ENCODE measurements around the gene SLC4A5. TPM values are rescaled to one million over a fixed set of nuclear protein-coding genes. Genes with fewer than 3 reads are reported as not detected.

The SLC4A5 gene
- total and polyA plus RNA-seq, 2 of the 8 experiments (the other 6 are each of a cell fraction or from before 2014, with no cell fraction given): 0.42 to 0.52 TPM

GRCh38 chr2:74347742-74348141 is 4.5 kb upstream of the SLC4A5 start:
- Histone ChIP-seq H2BK20ac (ENCODE audit: low read length) (no peak overlapping the region), H3K23ac (ENCODE audit: insufficient read length) (no peak overlapping the region), H3K4me3 (ENCODE audit: extremely low read depth in 1 of 4, insufficient read depth in 2 of 4, low read depth in 3 of 4, low read length in 4 of 4) (no peak overlapping the region), H3K4me1 (replicated peaks in 1 of 4; ENCODE audit: control insufficient read depth in 3 of 4, insufficient read depth in 4 of 4, low read length in 3 of 4) (no peaks in the 10 kb centered on the region), H3K9me3 (ENCODE audit: insufficient read depth in 2 of 2, low read depth in 1 of 2, low read length in 1 of 2) (no peaks in the 10 kb centered on the region), H4K20me1 (replicated peaks in 1 of 2; ENCODE audit: control insufficient read depth in 1 of 2, insufficient read depth in 2 of 2, low read length in 2 of 2) (no peaks in the 10 kb centered on the region), H4K5ac (ENCODE audit: insufficient read length, low read depth, low read length) (no peak overlapping the region), H2BK12ac (ENCODE audit: low read depth, low read length) (no peak overlapping the region), H3K27me3 (replicated peaks in 1 of 4; ENCODE audit: control insufficient read depth in 3 of 4, extremely low read depth in 1 of 4, insufficient read depth in 3 of 4, low read length in 3 of 4) (0 out of 7 replicates have a peak, but pooled peaks cover 0 to 2% (median 0%) of the 10 kb centered on the region in 4 experiments), H3K79me2 (ENCODE audit: control insufficient read depth in 1 of 2, insufficient read depth in 2 of 2, low read length in 2 of 2) (no peaks in the 10 kb centered on the region), H2BK5ac (ENCODE audit: low read depth, low read length) (no peak overlapping the region), H3K56ac (replicated peaks; ENCODE audit: insufficient read length, low read depth, low read length) (no peak overlapping the region), H4K91ac (replicated peaks; ENCODE audit: insufficient read length, low read length) (no peak overlapping the region), H2AFZ (ENCODE audit: low read length) (no peak overlapping the region), H4K8ac (ENCODE audit: extremely low read depth, insufficient read depth, low read length) (no peak overlapping the region), H2BK15ac (ENCODE audit: low read length) (no peak overlapping the region), H3K4ac (replicated peaks; ENCODE audit: insufficient read length, low read depth, low read length) (no peak overlapping the region), H3K14ac (ENCODE audit: insufficient read length) (no peak overlapping the region), H3K9ac (replicated peaks in 1 of 4; ENCODE audit: extremely low read depth in 1 of 4, low read depth in 3 of 4, low read length in 3 of 4) (no peak overlapping the region), H3K27ac (ENCODE audit: low read depth, low read length) (no peak overlapping the region), H3K18ac (ENCODE audit: extremely low read depth, low read length) (no peak overlapping the region), H3K4me2 (ENCODE audit: insufficient read depth in 1 of 2, low read depth in 2 of 2, low read length in 2 of 2) (no peak overlapping the region), H3K36me3 (ENCODE audit: control insufficient read depth in 2 of 4, insufficient read depth in 4 of 4, low read length in 3 of 4) (no peaks in the 10 kb centered on the region), H3K23me2 (ENCODE audit: low read depth, low read length) (no peaks in the 10 kb centered on the region), H3K79me1 (ENCODE audit: low read depth, low read length) (no peaks in the 10 kb centered on the region), H2AK5ac (ENCODE audit: low read depth, low read length) (no peak overlapping the region), H2BK120ac (replicated peaks; ENCODE audit: low read depth, low read length) (no peak overlapping the region)
- TF ChIP-seq KDM1A (IDR thresholded peaks at IDR 0.05; ENCODE audit: borderline replicate concordance, low read length) (no peak), NRF1 (IDR thresholded peaks at IDR 0.05; ENCODE audit: low read depth, low read length) (no peak), RFX5 (IDR thresholded peaks at IDR 0.05; ENCODE audit: borderline replicate concordance, low read depth, low read length) (no peak), JUN (IDR thresholded peaks at IDR 0.05; ENCODE audit: low read depth, low read length) (no peak), ZNF274 (IDR thresholded peaks at IDR 0.05; ENCODE audit: borderline replicate concordance, extremely low read depth, low read length) (no peak), GABPA (IDR thresholded peaks at IDR 0.05; ENCODE audit: borderline replicate concordance, insufficient read depth, low read length) (no peak), SP1 (IDR thresholded peaks at IDR 0.05; ENCODE audit: low read depth, low read length) (no peak), GTF2F1 (IDR thresholded peaks at IDR 0.05; ENCODE audit: borderline replicate concordance, low read depth, low read length) (no peak), MAX (IDR thresholded peaks at IDR 0.05) (no peak), EP300 (IDR thresholded peaks at IDR 0.05; ENCODE audit: borderline replicate concordance in 1 of 2, low read depth in 2 of 2, low read length in 2 of 2) (no peak)
- ChIA-PET POLR2A (ENCODE audit: partially characterized antibody) (no interaction called here), CTCF (ENCODE audit: partially characterized antibody) (interaction anchor here (8.1 kb wide), 1 partner anchor 14 kb away, joined by 65 read pairs; no protein-coding TSS in a partner anchor)
- FAIRE-seq (no peak), DNase-seq (ENCODE audit: low read depth in 1 of 2, low spot score in 2 of 2) (no peak)
- 86% methylated on average over 3 of the region's 3 CpGs; no CpG with 5 or more reads in 1 of the 2 experiments for WGBS, 2 experiments (ENCODE audit: extremely low coverage in 1 of 2, insufficient coverage in 1 of 2, insufficient read length in 1 of 2, insufficient replicate concordance in 2 of 2, low coverage in 1 of 2, low lambda C conversion rate in 2 of 2, missing lambda C conversion rate in 1 of 2)

Measured in H1 (cell line).